Osteoblast (primary cell): ENCODE measurements around the gene FAM20C. TPM values are rescaled to one million over a fixed set of nuclear protein-coding genes. Genes with fewer than 3 reads are reported as not detected.

ENCODE experiments used
- DNase-seq: peaks from one replicate; pipeline ENCODE4 v3.0.0; 2011; ENCODE audit warnings: low spot score, mixed read lengths; ENCODE audit not compliant: insufficient read length; ENCODE audit errors: missing footprints
- H2AFZ ChIP-seq: 2 replicates; pipeline ENCODE4 v1.6.0; 2011; ENCODE audit warnings: mild to moderate bottlenecking, low read length
- H3K27ac ChIP-seq: 2 replicates; pipeline ENCODE4 v1.5.1; 2011; ENCODE audit warnings: mild to moderate bottlenecking, low read depth, low read length, moderate library complexity
- H3K27me3 ChIP-seq: 2 replicates; pipeline ENCODE4 v1.6.0; 2012; ENCODE audit warnings: mild to moderate bottlenecking, control low read depth, inconsistent platforms, low read length, moderate library complexity; ENCODE audit not compliant: insufficient read depth
- H3K36me3 ChIP-seq: 2 replicates; pipeline ENCODE4 v1.5.1; 2011; ENCODE audit warnings: mild to moderate bottlenecking, low read length, control low read depth, moderate library complexity; ENCODE audit not compliant: insufficient read depth
- H3K4me1 ChIP-seq: 2 replicates; pipeline ENCODE4 v1.5.1; 2011; ENCODE audit warnings: mild to moderate bottlenecking, low read length, control low read depth, moderate library complexity; ENCODE audit not compliant: insufficient read depth
- H3K4me2 ChIP-seq: 2 replicates; pipeline ENCODE4 v1.6.0; 2011; ENCODE audit warnings: mild to moderate bottlenecking, low read length; ENCODE audit not compliant: insufficient read depth
- H3K4me3 ChIP-seq: fragments of 200-600 bp; sonication (generic); 3 replicates; pipeline ENCODE4 v1.5.1; 2012; ENCODE audit warnings: mild to moderate bottlenecking, low read length, inconsistent platforms; ENCODE audit not compliant: insufficient read depth
- H3K79me2 ChIP-seq: 2 replicates; pipeline ENCODE4 v1.6.0; 2012; ENCODE audit warnings: mild to moderate bottlenecking, low read length, control low read depth, inconsistent platforms; ENCODE audit not compliant: insufficient read depth
- H3K9me3 ChIP-seq: 2 replicates; pipeline ENCODE4 v1.5.1; 2011; ENCODE audit warnings: low read depth, low read length, control low read depth
- H4K20me1 ChIP-seq: 2 replicates; pipeline ENCODE4 v1.6.0; 2012; ENCODE audit warnings: mild to moderate bottlenecking, low read length, control low read depth; ENCODE audit not compliant: insufficient read depth
- total RNA-seq: library from RNA; depleted of rRNA; stranded (reverse); fragments of >200 nt; gene quantifications from 2 replicates; pipeline ENCODE4 v1.2.3, GENCODE V29; 2012
- TF ChIP-seq, protein P1 (sequence below): IDR thresholded peaks from 2 replicates; pipeline ENCODE4 v1.5.1; 2011; ENCODE audit warnings: mild to moderate bottlenecking, low read depth, low read length, moderate library complexity; ENCODE audit errors: extremely low read depth

FAM20C gene
- total RNA-seq, 1 donor: 46.0 TPM

DNA sequence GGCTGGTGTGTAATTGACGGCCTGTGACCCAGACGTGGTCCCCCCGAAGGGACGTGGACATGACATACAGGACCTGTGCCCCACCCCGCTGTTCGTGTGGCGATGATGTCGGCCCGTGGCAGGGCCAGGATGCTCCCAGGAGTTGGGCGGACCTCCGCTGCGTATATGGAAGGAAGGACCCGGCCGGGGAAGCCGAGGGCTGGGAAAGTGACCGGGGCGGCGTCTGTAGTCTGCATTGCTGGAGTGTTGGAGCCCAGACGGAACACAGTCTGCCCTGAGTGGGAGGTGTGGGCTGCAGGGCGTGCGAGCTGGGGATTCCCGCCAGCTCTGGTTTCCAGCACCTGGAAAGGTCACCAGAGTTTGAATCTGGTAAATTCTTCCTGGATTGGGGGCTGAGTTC lies 52.6 kb downstream of the FAM20C start:
- no peaks in the 10 kb centered on the region for H3K27me3 ChIP-seq
- no peaks in the 10 kb centered on the region for H3K4me1 ChIP-seq
- H3K36me3 ChIP-seq: peaks cover 52% of the 10 kb centered on the region
- no peak for DNase-seq
- H3K27ac ChIP-seq: no peak overlapping the region
- H2AFZ ChIP-seq: no peak overlapping the region
- peaks cover 59% of the 10 kb centered on the region for H4K20me1 ChIP-seq
- H3K4me2 ChIP-seq: no peak overlapping the region
- TF ChIP-seq, protein P1, sequence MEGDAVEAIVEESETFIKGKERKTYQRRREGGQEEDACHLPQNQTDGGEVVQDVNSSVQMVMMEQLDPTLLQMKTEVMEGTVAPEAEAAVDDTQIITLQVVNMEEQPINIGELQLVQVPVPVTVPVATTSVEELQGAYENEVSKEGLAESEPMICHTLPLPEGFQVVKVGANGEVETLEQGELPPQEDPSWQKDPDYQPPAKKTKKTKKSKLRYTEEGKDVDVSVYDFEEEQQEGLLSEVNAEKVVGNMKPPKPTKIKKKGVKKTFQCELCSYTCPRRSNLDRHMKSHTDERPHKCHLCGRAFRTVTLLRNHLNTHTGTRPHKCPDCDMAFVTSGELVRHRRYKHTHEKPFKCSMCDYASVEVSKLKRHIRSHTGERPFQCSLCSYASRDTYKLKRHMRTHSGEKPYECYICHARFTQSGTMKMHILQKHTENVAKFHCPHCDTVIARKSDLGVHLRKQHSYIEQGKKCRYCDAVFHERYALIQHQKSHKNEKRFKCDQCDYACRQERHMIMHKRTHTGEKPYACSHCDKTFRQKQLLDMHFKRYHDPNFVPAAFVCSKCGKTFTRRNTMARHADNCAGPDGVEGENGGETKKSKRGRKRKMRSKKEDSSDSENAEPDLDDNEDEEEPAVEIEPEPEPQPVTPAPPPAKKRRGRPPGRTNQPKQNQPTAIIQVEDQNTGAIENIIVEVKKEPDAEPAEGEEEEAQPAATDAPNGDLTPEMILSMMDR: no peak
- H3K79me2 ChIP-seq: peaks cover 30% of the 10 kb centered on the region
- no peaks in the 10 kb centered on the region for H3K9me3 ChIP-seq
- no peak overlapping the region for H3K4me3 ChIP-seq

DNA sequence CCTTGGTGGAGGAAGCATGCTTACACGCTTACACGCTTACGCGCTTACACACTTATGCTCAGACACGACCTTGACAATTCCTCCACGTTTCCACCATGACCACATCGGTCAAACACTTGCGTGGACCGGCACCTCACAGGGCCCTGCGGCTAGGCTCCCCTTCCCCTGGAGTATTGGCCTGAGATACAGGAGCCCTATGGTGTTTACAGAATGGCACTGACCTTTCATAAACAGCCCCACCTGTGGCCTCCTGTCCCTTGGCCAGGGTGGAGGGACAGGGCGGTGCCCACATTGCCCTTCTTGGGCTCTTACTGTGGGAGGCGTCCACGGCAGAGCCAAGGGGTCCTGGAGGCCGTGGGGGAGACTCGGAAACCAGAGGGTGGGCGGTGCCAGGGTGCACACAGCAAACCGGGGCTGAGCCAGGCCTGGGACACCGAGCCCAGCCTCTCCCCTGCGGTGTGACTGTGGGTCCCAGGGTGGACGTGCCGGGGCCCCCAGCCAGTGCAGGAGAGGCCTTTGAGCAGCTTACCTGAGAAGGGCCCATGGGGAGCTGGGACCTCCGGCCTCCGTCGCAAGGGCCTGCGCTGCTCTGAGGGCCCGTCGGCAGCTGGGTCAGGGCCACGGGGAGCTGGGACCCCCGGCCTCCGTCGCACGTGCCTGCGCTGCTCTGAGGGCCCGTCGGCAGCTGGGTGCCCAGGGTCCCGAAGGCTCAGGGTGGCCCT lies 53.4 kb downstream of the FAM20C start:
- Histone ChIP-seq H3K36me3 (peaks cover 59% of the 10 kb centered on the region), H3K27me3 (no peaks in the 10 kb centered on the region), H3K79me2 (peaks cover 22% of the 10 kb centered on the region), H3K4me2 (no peak overlapping the region), H3K27ac (no peak overlapping the region), H3K4me1 (no peaks in the 10 kb centered on the region), H3K4me3 (no peak overlapping the region), H3K9me3 (no peaks in the 10 kb centered on the region), H4K20me1 (peaks cover 52% of the 10 kb centered on the region), H2AFZ (no peak overlapping the region)
- TF ChIP-seq, protein P1: no peak
- DNase-seq: no peak

DNA sequence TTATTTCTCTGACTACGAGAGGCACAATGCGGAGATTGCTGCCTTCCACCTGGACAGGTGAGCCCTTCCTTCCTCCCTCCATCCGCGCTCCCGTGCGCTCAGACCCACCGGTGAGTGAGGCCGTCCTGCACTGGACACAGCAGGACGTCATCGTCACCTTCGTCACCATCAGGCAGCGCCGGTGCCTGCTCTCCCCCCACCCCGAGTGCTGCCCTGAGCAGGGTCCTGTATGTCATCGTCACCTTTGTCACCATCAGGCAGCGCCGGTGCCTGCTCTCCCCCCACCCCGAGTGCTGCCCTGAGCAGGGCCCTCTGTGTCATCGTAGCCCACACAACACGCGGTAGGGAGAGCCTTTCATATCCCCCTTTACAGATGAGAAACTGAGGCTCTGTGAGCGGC lies 54.1 kb downstream of the FAM20C start:
- TF ChIP-seq, protein P1: no peak
- Histone ChIP-seq H4K20me1 (peaks cover 50% of the 10 kb centered on the region), H3K4me2 (no peak overlapping the region), H2AFZ (no peak overlapping the region), H3K27me3 (no peaks in the 10 kb centered on the region), H3K9me3 (no peaks in the 10 kb centered on the region), H3K36me3 (peaks cover 66% of the 10 kb centered on the region), H3K4me3 (no peak overlapping the region), H3K4me1 (no peaks in the 10 kb centered on the region), H3K79me2 (peaks cover 15% of the 10 kb centered on the region), H3K27ac (no peak overlapping the region)
- DNase-seq: no peak

DNA sequence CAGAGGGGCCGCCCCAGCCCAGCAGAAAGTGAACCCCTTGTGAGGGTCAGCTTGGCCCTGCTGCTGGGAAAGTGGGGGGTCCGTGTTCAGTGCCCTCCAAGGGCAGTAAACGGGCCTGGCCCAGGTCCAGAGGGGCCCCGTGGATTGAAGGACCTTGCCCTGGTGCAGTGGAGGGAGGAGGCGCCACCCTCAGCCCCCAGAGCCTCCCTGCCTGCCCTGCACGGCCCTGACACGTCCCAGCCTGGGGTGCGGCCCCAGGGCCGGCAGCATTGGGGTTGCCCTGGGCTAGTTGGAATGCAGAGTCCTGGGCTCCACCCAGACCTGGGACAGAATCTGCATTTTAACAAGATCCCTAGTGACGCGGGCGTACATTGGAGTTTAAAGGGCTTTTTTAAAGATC lies 54.8 kb downstream of the FAM20C start:
- H3K4me2 ChIP-seq: no peak overlapping the region
- peaks cover 8% of the 10 kb centered on the region for H3K79me2 ChIP-seq
- H3K27me3 ChIP-seq: no peaks in the 10 kb centered on the region
- no peaks in the 10 kb centered on the region for H3K9me3 ChIP-seq
- no peak overlapping the region for H3K27ac ChIP-seq
- TF ChIP-seq, protein P1: no peak
- peaks cover 73% of the 10 kb centered on the region for H3K36me3 ChIP-seq
- peaks cover 48% of the 10 kb centered on the region for H4K20me1 ChIP-seq
- H3K4me3 ChIP-seq: no peak overlapping the region
- H2AFZ ChIP-seq: no peak overlapping the region
- no peaks in the 10 kb centered on the region for H3K4me1 ChIP-seq
- no peak for DNase-seq
